Subcutaneous abdominal adipose tissue (tissue), 5 donors: ENCODE data around the gene KIF12.

Experiments used
- H3K27ac ChIP-seq: one replicate; pipeline ENCODE4 v1.7.0; 2013; ENCODE audit warnings: low read depth, mild to moderate bottlenecking, inconsistent platforms, low read length, moderate library complexity
- H3K27me3 ChIP-seq, 5 donors: one replicate each; pipeline ENCODE4 v1.7.0; 2013; ENCODE audit warnings: low read length in 5 of 5, inconsistent platforms in 1 of 5; ENCODE audit not compliant: control insufficient read depth in 5 of 5, insufficient read depth in 4 of 5
- H3K36me3 ChIP-seq, 5 donors: one replicate each; pipeline ENCODE4 v1.7.0; 2013; ENCODE audit warnings: low read length in 5 of 5; ENCODE audit not compliant: control insufficient read depth in 5 of 5, insufficient read depth in 5 of 5
- H3K4me1 ChIP-seq, 5 donors: one replicate each; pipeline ENCODE4 v1.7.0; 2013; ENCODE audit warnings: low read length in 5 of 5, mild to moderate bottlenecking in 3 of 5, moderate library complexity in 1 of 5; ENCODE audit not compliant: control insufficient read depth in 5 of 5, insufficient read depth in 5 of 5
- H3K4me3 ChIP-seq, 5 donors: one replicate each; pipeline ENCODE4 v1.7.0; 2013; ENCODE audit warnings: low read length in 5 of 5, low read depth in 1 of 5
- H3K9ac ChIP-seq, 5 donors: one replicate each; pipeline ENCODE4 v1.7.0; 2013; ENCODE audit warnings: low read length in 5 of 5, mild to moderate bottlenecking in 4 of 5, moderate library complexity in 3 of 5
- H3K9me3 ChIP-seq, 5 donors: one replicate each; pipeline ENCODE4 v1.7.0; 2013; ENCODE audit warnings: low read length in 5 of 5; ENCODE audit not compliant: control insufficient read depth in 5 of 5
- donor health status: healthy.
- donor health status: healthy.
- donor health status: healthy.
- donor health status: healthy.
- donor health status: healthy.

KIF12 gene

GRCh38 chr9:114094971-114095370 lies 4.1 kb downstream of the KIF12 start:
- Histone ChIP-seq H3K36me3 (no peaks in the 10 kb centered on the region), H3K27me3 (peaks cover 8 to 47% (median 37%) of the 10 kb centered on the region in 5 donors)

GRCh38 chr9:114093761-114094505 lies 5.2 kb downstream of the KIF12 start:
- Histone ChIP-seq H3K27ac (no peak overlapping the region), H3K36me3 (no peaks in the 10 kb centered on the region), H3K27me3 (peaks cover 8 to 50% (median 35%) of the 10 kb centered on the region in 5 donors), H3K9ac (no peak overlapping the region), H3K9me3 (no peaks in the 10 kb centered on the region), H3K4me3 (no peak overlapping the region), H3K4me1 (peaks cover 0 to 10% (median 8%) of the 10 kb centered on the region in 5 donors)

More at GRCh38 chr9:114094971-114095370, 4.1 kb downstream of the KIF12 start:
- H3K4me3 ChIP-seq, result no peak overlapping the region
- H3K4me1 ChIP-seq, result peaks cover 0 to 10% (median 8%) of the 10 kb centered on the region in 5 donors
- H3K27ac ChIP-seq, result no peak overlapping the region
- no peaks in the 10 kb centered on the region for H3K9me3 ChIP-seq
- no peak overlapping the region for H3K9ac ChIP-seq

GRCh38 chr9:114093031-114093471 lies 6.0 kb downstream of the KIF12 start:
- Histone ChIP-seq H3K4me1 (peaks cover 0 to 9% (median 7%) of the 10 kb centered on the region in 5 donors), H3K4me3 (no peak overlapping the region), H3K9ac (no peak overlapping the region), H3K27me3 (peaks cover 8 to 49% (median 31%) of the 10 kb centered on the region in 5 donors), H3K36me3 (no peaks in the 10 kb centered on the region), H3K9me3 (no peaks in the 10 kb centered on the region), H3K27ac (no peak overlapping the region)

- Histone ChIP-seq H3K27me3 (peaks cover 2 to 42% (median 24%) of the 10 kb centered on the region in 5 donors), H3K9me3 (no peaks in the 10 kb centered on the region), H3K36me3 (no peaks in the 10 kb centered on the region), H3K27ac (no peak overlapping the region), H3K9ac (no peak overlapping the region), H3K4me1 (peaks cover 0 to 1% (median under 1%) of the 10 kb centered on the region in 5 donors), H3K4me3 (no peak overlapping the region)
Observed at GRCh38 chr9:114092336-114092735, 6.8 kb downstream of the KIF12 start.

- H3K27me3 ChIP-seq, result peaks cover 0 to 37% (median 18%) of the 10 kb centered on the region in 5 donors
- no peak overlapping the region for H3K4me3 ChIP-seq
- H3K27ac ChIP-seq, result no peak overlapping the region
- H3K36me3 ChIP-seq, result no peaks in the 10 kb centered on the region
- no peaks in the 10 kb centered on the region for H3K9me3 ChIP-seq
- H3K4me1 ChIP-seq, result no peaks in the 10 kb centered on the region
- no peak overlapping the region for H3K9ac ChIP-seq
Observed at GRCh38 chr9:114091711-114092110, 7.4 kb downstream of the KIF12 start.

GRCh38 chr9:114090798-114091197 lies 8.3 kb downstream of the KIF12 start:
- Histone ChIP-seq H3K4me3 (no peak overlapping the region), H3K27me3 (peaks cover 0 to 28% (median 11%) of the 10 kb centered on the region in 5 donors), H3K9ac (no peak overlapping the region), H3K4me1 (no peaks in the 10 kb centered on the region), H3K9me3 (no peaks in the 10 kb centered on the region), H3K36me3 (no peaks in the 10 kb centered on the region), H3K27ac (no peak overlapping the region)

GRCh38 chr9:114089206-114089840 lies 9.8 kb downstream of the KIF12 start:
- H3K4me3 ChIP-seq, result no peak overlapping the region
- peaks cover 0 to 17% (median 10%) of the 10 kb centered on the region in 5 donors for H3K27me3 ChIP-seq
- no peaks in the 10 kb centered on the region for H3K9me3 ChIP-seq
- H3K4me1 ChIP-seq, result peaks cover 0 to 3% (median 0%) of the 10 kb centered on the region in 5 donors
- H3K27ac ChIP-seq, result no peak overlapping the region
- no peak overlapping the region for H3K9ac ChIP-seq
- H3K36me3 ChIP-seq, result no peaks in the 10 kb centered on the region

- peaks cover 0 to 4% (median 0%) of the 10 kb centered on the region in 5 donors for H3K4me1 ChIP-seq
- no peaks in the 10 kb centered on the region for H3K36me3 ChIP-seq
- no peak overlapping the region for H3K27ac ChIP-seq
- no peak overlapping the region for H3K9ac ChIP-seq
- H3K27me3 ChIP-seq, result peaks cover 0 to 17% (median 10%) of the 10 kb centered on the region in 5 donors
- H3K9me3 ChIP-seq, result no peaks in the 10 kb centered on the region
- no peak overlapping the region for H3K4me3 ChIP-seq
Observed at GRCh38 chr9:114088571-114089170, 10.4 kb downstream of the KIF12 start.

- Histone ChIP-seq H3K4me1 (peaks cover 0 to 4% (median 0%) of the 10 kb centered on the region in 5 donors), H3K9me3 (no peaks in the 10 kb centered on the region), H3K4me3 (no peak overlapping the region), H3K27me3 (peaks cover 0 to 11% (median 10%) of the 10 kb centered on the region in 5 donors), H3K36me3 (no peaks in the 10 kb centered on the region), H3K27ac (no peak overlapping the region), H3K9ac (no peak overlapping the region)
Observed at GRCh38 chr9:114087721-114088120, 11.4 kb downstream of the KIF12 start.

- Histone ChIP-seq H3K27ac (no peak overlapping the region), H3K4me1 (peaks cover 0 to 4% (median 0%) of the 10 kb centered on the region in 5 donors), H3K36me3 (no peaks in the 10 kb centered on the region), H3K9me3 (no peaks in the 10 kb centered on the region), H3K9ac (no peak overlapping the region), H3K4me3 (no peak overlapping the region), H3K27me3 (peaks cover 0 to 10% (median 10%) of the 10 kb centered on the region in 5 donors)
Observed at GRCh38 chr9:114086607-114087006, 12.5 kb downstream of the KIF12 start.
